ENCODE data around the gene AS3MT.
A peak's percentile ranks its signal among the peaks of the same experiment; 100 is the strongest.

Gene AS3MT

GRCh38 chr10:102831322-102832071 is 37.8 kb upstream of the AS3MT start:
- WGBS (ENCODE audit: insufficient coverage) = 89% methylated on average over 9 of the region's 16 CpGs
- no peaks in the 10 kb centered on the region for H3K9me3 ChIP-seq (ENCODE audit: control extremely low read depth in 1 of 5, control insufficient read depth in 4 of 5, insufficient read depth in 2 of 5, low read depth in 1 of 5, low read length in 4 of 5)
- ChIA-PET CTCF (interaction anchor here (0.7 to 2.4 kb wide), 5 partner anchors 19 to 244 kb away, joined by 3 to 5 read pairs (median 4); no protein-coding TSS in a partner anchor), POLR2A (no interaction called here)
- H3K27me3 ChIP-seq (replicated peaks in 2 of 5; ENCODE audit: control insufficient read depth in 4 of 5, insufficient read depth in 5 of 5, low read length in 4 of 5) = peaks cover 0 to 2% (median 0%) of the 10 kb centered on the region in 5 experiments
- H3K4me3 ChIP-seq (ENCODE audit: control insufficient read depth in 1 of 7, extremely low read depth in 1 of 7, insufficient read depth in 4 of 7, low read depth in 2 of 7, low read length in 6 of 7) = no peak overlapping the region
- DNase-seq = no peak
- H3K27ac ChIP-seq (ENCODE audit: insufficient read depth in 1 of 2, low read depth in 1 of 2, low read length in 2 of 2, poor library complexity in 1 of 2, severe bottlenecking in 2 of 2) = no peak overlapping the region
- peaks cover 0 to 9% (median 6%) of the 10 kb centered on the region in 4 experiments for H3K4me1 ChIP-seq (ENCODE audit: control extremely low read depth in 1 of 4, control insufficient read depth in 4 of 4, insufficient read depth in 4 of 4, low read length in 3 of 4)
- no peaks in the 10 kb centered on the region for H3K36me3 ChIP-seq (ENCODE audit: control insufficient read depth in 4 of 4, insufficient read depth in 4 of 4, low read length in 3 of 4)

GRCh38 chr10:102832248-102832647 is 37.0 kb upstream of the AS3MT start:
- WGBS (ENCODE audit: insufficient coverage) = 92% methylated on average over 14 of the region's 14 CpGs
- Histone ChIP-seq H3K36me3 (ENCODE audit: control insufficient read depth in 4 of 4, insufficient read depth in 4 of 4, low read length in 3 of 4) (no peaks in the 10 kb centered on the region), H3K4me1 (ENCODE audit: control extremely low read depth in 1 of 4, control insufficient read depth in 4 of 4, insufficient read depth in 4 of 4, low read length in 3 of 4) (peaks cover 0 to 9% (median 6%) of the 10 kb centered on the region in 4 experiments), H3K4me3 (ENCODE audit: control insufficient read depth in 1 of 7, extremely low read depth in 1 of 7, insufficient read depth in 4 of 7, low read depth in 2 of 7, low read length in 6 of 7) (no peak overlapping the region), H3K9me3 (ENCODE audit: control extremely low read depth in 1 of 5, control insufficient read depth in 4 of 5, insufficient read depth in 2 of 5, low read depth in 1 of 5, low read length in 4 of 5) (peaks cover 0 to under 1% (median 0%) of the 10 kb centered on the region in 5 experiments), H3K27me3 (replicated peaks in 2 of 5; ENCODE audit: control insufficient read depth in 4 of 5, insufficient read depth in 5 of 5, low read length in 4 of 5) (peaks cover 0 to 2% (median 0%) of the 10 kb centered on the region in 5 experiments), H3K27ac (ENCODE audit: insufficient read depth in 1 of 2, low read depth in 1 of 2, low read length in 2 of 2, poor library complexity in 1 of 2, severe bottlenecking in 2 of 2) (no peak overlapping the region)
- DNase-seq = no peak
- POLR2A ChIA-PET = no interaction called here
- CTCF ChIA-PET = interaction anchor here (1.5 to 2.4 kb wide), 3 partner anchors 20 to 243 kb away, joined by 3 to 5 read pairs (median 5); no protein-coding TSS in a partner anchor

- Histone ChIP-seq H3K4me1 (ENCODE audit: control extremely low read depth in 1 of 4, control insufficient read depth in 4 of 4, insufficient read depth in 4 of 4, low read length in 3 of 4) (peaks cover 0 to 9% (median 6%) of the 10 kb centered on the region in 4 experiments), H3K27ac (ENCODE audit: insufficient read depth in 1 of 2, low read depth in 1 of 2, low read length in 2 of 2, poor library complexity in 1 of 2, severe bottlenecking in 2 of 2) (no peak overlapping the region), H3K4me3 (ENCODE audit: control insufficient read depth in 1 of 7, extremely low read depth in 1 of 7, insufficient read depth in 4 of 7, low read depth in 2 of 7, low read length in 6 of 7) (no peak overlapping the region), H3K36me3 (ENCODE audit: control insufficient read depth in 4 of 4, insufficient read depth in 4 of 4, low read length in 3 of 4) (no peaks in the 10 kb centered on the region), H3K27me3 (replicated peaks in 2 of 5; ENCODE audit: control insufficient read depth in 4 of 5, insufficient read depth in 5 of 5, low read length in 4 of 5) (peaks cover 0 to 2% (median 0%) of the 10 kb centered on the region in 5 experiments), H3K9me3 (ENCODE audit: control extremely low read depth in 1 of 5, control insufficient read depth in 4 of 5, insufficient read depth in 2 of 5, low read depth in 1 of 5, low read length in 4 of 5) (peaks cover 0 to 8% (median 5%) of the 10 kb centered on the region in 5 experiments)
- WGBS (ENCODE audit: insufficient coverage) = 100% methylated on average over 1 of the region's 4 CpGs
- POLR2A ChIA-PET = no interaction called here
- no peak for DNase-seq
- CTCF ChIA-PET = interaction anchor here (1.5 to 2.4 kb wide), 3 partner anchors 21 to 242 kb away, joined by 3 to 5 read pairs (median 5); no protein-coding TSS in a partner anchor
Measured at GRCh38 chr10:102832987-102833386, 36.3 kb upstream of the AS3MT start.

- no peaks in the 10 kb centered on the region for H3K36me3 ChIP-seq (ENCODE audit: control insufficient read depth in 4 of 4, insufficient read depth in 4 of 4, low read length in 3 of 4)
- peaks cover 0 to 9% (median 6%) of the 10 kb centered on the region in 4 experiments for H3K4me1 ChIP-seq (ENCODE audit: control extremely low read depth in 1 of 4, control insufficient read depth in 4 of 4, insufficient read depth in 4 of 4, low read length in 3 of 4)
- no peak overlapping the region for H3K4me3 ChIP-seq (ENCODE audit: control insufficient read depth in 1 of 7, extremely low read depth in 1 of 7, insufficient read depth in 4 of 7, low read depth in 2 of 7, low read length in 6 of 7)
- H3K27ac ChIP-seq (ENCODE audit: insufficient read depth in 1 of 2, low read depth in 1 of 2, low read length in 2 of 2, poor library complexity in 1 of 2, severe bottlenecking in 2 of 2) = no peak overlapping the region
- WGBS (ENCODE audit: insufficient coverage) = 84% methylated on average over 6 of the region's 9 CpGs
- peaks cover 1 to 14% (median 9%) of the 10 kb centered on the region in 5 experiments for H3K9me3 ChIP-seq (ENCODE audit: control extremely low read depth in 1 of 5, control insufficient read depth in 4 of 5, insufficient read depth in 2 of 5, low read depth in 1 of 5, low read length in 4 of 5)
- no peak for DNase-seq
- ChIA-PET CTCF (interaction anchor here (1.3 to 4.4 kb wide), 2 partner anchors 78 to 81 kb away, joined by 3 to 26 read pairs; no protein-coding TSS in a partner anchor), POLR2A (no interaction called here)
- H3K27me3 ChIP-seq (replicated peaks in 2 of 5; ENCODE audit: control insufficient read depth in 4 of 5, insufficient read depth in 5 of 5, low read length in 4 of 5) = peaks cover 0 to 2% (median 0%) of the 10 kb centered on the region in 5 experiments
Measured at GRCh38 chr10:102834143-102834542, 35.1 kb upstream of the AS3MT start.

GRCh38 chr10:102835007-102835482 is 34.2 kb upstream of the AS3MT start:
- peaks cover 0 to 2% (median 0%) of the 10 kb centered on the region in 5 experiments for H3K27me3 ChIP-seq (replicated peaks in 2 of 5; ENCODE audit: control insufficient read depth in 4 of 5, insufficient read depth in 5 of 5, low read length in 4 of 5)
- WGBS (ENCODE audit: insufficient coverage) = 48% methylated on average over 5 of the region's 11 CpGs
- POLR2A ChIA-PET = no interaction called here

GRCh38 chr10:102837230-102837721 is 32.0 kb upstream of the AS3MT start, which contains the start of gene CYP17A1:
Gene CYP17A1, minus strand, starts transcription at chr10:102837413. Its CDS starts 52 bp downstream, at chr10:102837361.
- POLR2A ChIA-PET = interaction anchor here (0.9 kb wide), 1 partner anchor 105 kb away, joined by 3 read pairs; no protein-coding TSS in a partner anchor
- H3K27me3 ChIP-seq (replicated peaks in 2 of 5; ENCODE audit: control insufficient read depth in 4 of 5, insufficient read depth in 5 of 5, low read length in 4 of 5) = peaks cover 0 to 2% (median 0%) of the 10 kb centered on the region in 5 experiments
- no peak within 1 kb of the TSS for H3K4me3 ChIP-seq (ENCODE audit: control insufficient read depth in 1 of 7, extremely low read depth in 1 of 7, insufficient read depth in 4 of 7, low read depth in 2 of 7, low read length in 6 of 7)
- CTCF ChIA-PET = interaction anchor here (0.9 to 4.4 kb wide), 8 partner anchors 10 to 497 kb away, joined by 3 to 42 read pairs (median 4); no protein-coding TSS in a partner anchor
- peaks cover 0 to 9% (median 6%) of the 10 kb centered on the region in 4 experiments for H3K4me1 ChIP-seq (ENCODE audit: control extremely low read depth in 1 of 4, control insufficient read depth in 4 of 4, insufficient read depth in 4 of 4, low read length in 3 of 4)
- no peak for DNase-seq
- H3K36me3 ChIP-seq (ENCODE audit: control insufficient read depth in 4 of 4, insufficient read depth in 4 of 4, low read length in 3 of 4) = no peaks in the 10 kb centered on the region
- H3K27ac ChIP-seq (ENCODE audit: insufficient read depth in 1 of 2, low read depth in 1 of 2, low read length in 2 of 2, poor library complexity in 1 of 2, severe bottlenecking in 2 of 2) = no peak within 1 kb of the TSS
- WGBS (ENCODE audit: insufficient coverage) = 96% methylated on average over 5 of the region's 5 CpGs
- peaks cover 1 to 14% (median 9%) of the 10 kb centered on the region in 5 experiments for H3K9me3 ChIP-seq (ENCODE audit: control extremely low read depth in 1 of 5, control insufficient read depth in 4 of 5, insufficient read depth in 2 of 5, low read depth in 1 of 5, low read length in 4 of 5)

More at GRCh38 chr10:102835007-102835482, 34.2 kb upstream of the AS3MT start:
- Histone ChIP-seq H3K36me3 (ENCODE audit: control insufficient read depth in 4 of 4, insufficient read depth in 4 of 4, low read length in 3 of 4) (no peaks in the 10 kb centered on the region), H3K27ac (ENCODE audit: insufficient read depth in 1 of 2, low read depth in 1 of 2, low read length in 2 of 2, poor library complexity in 1 of 2, severe bottlenecking in 2 of 2) (no peak overlapping the region), H3K4me1 (ENCODE audit: control extremely low read depth in 1 of 4, control insufficient read depth in 4 of 4, insufficient read depth in 4 of 4, low read length in 3 of 4) (peaks cover 0 to 9% (median 6%) of the 10 kb centered on the region in 4 experiments), H3K9me3 (ENCODE audit: control extremely low read depth in 1 of 5, control insufficient read depth in 4 of 5, insufficient read depth in 2 of 5, low read depth in 1 of 5, low read length in 4 of 5) (peaks cover 1 to 14% (median 9%) of the 10 kb centered on the region in 5 experiments), H3K4me3 (ENCODE audit: control insufficient read depth in 1 of 7, extremely low read depth in 1 of 7, insufficient read depth in 4 of 7, low read depth in 2 of 7, low read length in 6 of 7) (no peak overlapping the region)
- peak; percentile 78 to 89 (median 83) for DNase-seq
- CTCF ChIA-PET = interaction anchor here (0.5 to 4.4 kb wide), 14 partner anchors 10 to 499 kb away, joined by 3 to 42 read pairs (median 4); no protein-coding TSS in a partner anchor
